ENCODE data around the gene MLPH. TPM values are rescaled to one million over a fixed set of nuclear protein-coding genes. Genes with fewer than 3 reads are reported as not detected.
"Not testable (repeated sequence)": the region's sequence is repeated elsewhere in the genome, so short reads cannot be mapped to it uniquely, and the experiment has no call there.

Gene MLPH
- total RNA-seq, 4 donors from 2014 or later: 5.3 to 8.7 (median 7.8) TPM

- Histone ChIP-seq H3K27me3 (no peaks in the 10 kb centered on the region), H3K36me3 (no peaks in the 10 kb centered on the region), H3K27ac (replicated peaks in 1 of 4) (no peak overlapping the region), H3K4me1 (peaks cover 8 to 14% (median 14%) of the 10 kb centered on the region in 4 donors), H3K9me3 (no peaks in the 10 kb centered on the region), H3K4me3 (no peak overlapping the region)
- DNase-seq (ENCODE audit: extremely low spot score): no peak
- intact Hi-C loops (cut with DNase I): no loop called here
- WGBS: 82% methylated on average over 5 of the region's 5 CpGs
- TF ChIP-seq POLR2A (IDR thresholded peaks at IDR 0.05; ENCODE audit: low read depth) (no peak), POLR2AphosphoS5 (IDR thresholded peaks at IDR 0.05) (no peak), CTCF (IDR thresholded peaks at IDR 0.05) (no peak), EP300 (IDR thresholded peaks at IDR 0.05) (no peak)
Observed at GRCh38 chr2:237467447-237468179, 19.4 kb upstream of the MLPH start.

- intact Hi-C loops (cut with DNase I); H3K9me3 ChIP-seq; H3K27ac ChIP-seq (replicated peaks in 1 of 4); H3K4me3 ChIP-seq; H3K27me3 ChIP-seq; DNase-seq (ENCODE audit: extremely low spot score); H3K36me3 ChIP-seq: not testable (repeated sequence)
- WGBS: 75% methylated on average over 7 of the region's 7 CpGs
- peaks cover 10 to 23% (median 20%) of the 10 kb centered on the region in 4 donors for H3K4me1 ChIP-seq
Observed at GRCh38 chr2:237469410-237469809, 17.6 kb upstream of the MLPH start.

GRCh38 chr2:237469849-237470248 lies 17.2 kb upstream of the MLPH start:
- WGBS: 91% methylated on average over 4 of the region's 4 CpGs
- DNase-seq (ENCODE audit: extremely low spot score): no peak

GRCh38 chr2:237470914-237471313 lies 16.1 kb upstream of the MLPH start:
- Histone ChIP-seq H3K9me3 (no peaks in the 10 kb centered on the region), H3K36me3 (no peaks in the 10 kb centered on the region), H3K27ac (replicated peaks in 1 of 4) (no peak overlapping the region), H3K27me3 (no peaks in the 10 kb centered on the region), H3K4me1 (peaks cover 18 to 37% (median 32%) of the 10 kb centered on the region in 4 donors), H3K4me3 (no peak overlapping the region)
- no peak for TF ChIP-seq POLR2AphosphoS5 (IDR thresholded peaks at IDR 0.05)
- no peak for DNase-seq (ENCODE audit: extremely low spot score)
- WGBS: 86% methylated on average over 7 of the region's 7 CpGs
- intact Hi-C loops (cut with DNase I): loop anchor here (10.0 kb wide), 1 partner anchor 376 kb away; no protein-coding TSS in a partner anchor

More at GRCh38 chr2:237469849-237470248, 17.2 kb upstream of the MLPH start:
- Histone ChIP-seq H3K27me3 (no peaks in the 10 kb centered on the region), H3K4me1 (peaks cover 15 to 28% (median 24%) of the 10 kb centered on the region in 4 donors), H3K9me3 (no peaks in the 10 kb centered on the region), H3K4me3 (no peak overlapping the region), H3K27ac (replicated peaks in 1 of 4) (no peak overlapping the region), H3K36me3 (no peaks in the 10 kb centered on the region)
- intact Hi-C loops (cut with DNase I): loop anchor here (10.0 kb wide), 1 partner anchor 375 kb away; no protein-coding TSS in a partner anchor
- TF ChIP-seq EP300 (IDR thresholded peaks at IDR 0.05) (no peak), CTCF (IDR thresholded peaks at IDR 0.05) (no peak), POLR2AphosphoS5 (IDR thresholded peaks at IDR 0.05) (no peak), POLR2A (IDR thresholded peaks at IDR 0.05; ENCODE audit: low read depth) (no peak)

- Histone ChIP-seq H3K4me1 (peaks cover 20 to 42% (median 37%) of the 10 kb centered on the region in 4 donors), H3K36me3 (no peaks in the 10 kb centered on the region), H3K4me3 (no peak overlapping the region), H3K9me3 (no peaks in the 10 kb centered on the region), H3K27ac (replicated peaks in 1 of 4) (peak overlapping the region in 3 of 4 donors; percentile 34 to 54 (median 40)), H3K27me3 (no peaks in the 10 kb centered on the region)
- peak; percentile 51 to 65 (median 59) for TF ChIP-seq CTCF (IDR thresholded peaks at IDR 0.05)
- peak in 1 of 2 donors; percentile 13 for TF ChIP-seq POLR2AphosphoS5 (IDR thresholded peaks at IDR 0.05)
- TF ChIP-seq EP300 (IDR thresholded peaks at IDR 0.05): no peak
- TF ChIP-seq POLR2A (IDR thresholded peaks at IDR 0.05; ENCODE audit: low read depth): no peak
- DNase-seq (ENCODE audit: extremely low spot score): no peak
- WGBS: 59% methylated on average over 13 of the region's 14 CpGs
- intact Hi-C loops (cut with DNase I): loop anchor here (2.0 to 10.0 kb wide), 2 partner anchors 55 to 377 kb away; no protein-coding TSS in a partner anchor
Observed at GRCh38 chr2:237471438-237472186, 15.4 kb upstream of the MLPH start.
